Subcutaneous adipose tissue (tissue), 4 donors: Measurements from ENCODE around the gene SLC1A1. TPM values are rescaled to one million over a fixed set of nuclear protein-coding genes. Genes with fewer than 3 reads are reported as not detected.

Experiments
- total RNA-seq, 4 donors: library from RNA; depleted of rRNA; stranded (reverse); fragments of >200 nt; gene quantifications; one replicate each; pipeline ENCODE4 v1.1.0, GENCODE V29; 2016
- TF ChIP-seq, protein P1 (sequence below): fragments of 450-650 bp; IDR thresholded peaks from one replicate; pipeline ENCODE4 v1.5.1; 2016; ENCODE audit warnings: low read depth, mild to moderate bottlenecking, control low read depth, antibody characterized with exemption, moderate library complexity

The SLC1A1 gene
- total RNA-seq, 4 donors from 2014 or later, result 4.4 to 7.5 (median 5.8) TPM

DNA sequence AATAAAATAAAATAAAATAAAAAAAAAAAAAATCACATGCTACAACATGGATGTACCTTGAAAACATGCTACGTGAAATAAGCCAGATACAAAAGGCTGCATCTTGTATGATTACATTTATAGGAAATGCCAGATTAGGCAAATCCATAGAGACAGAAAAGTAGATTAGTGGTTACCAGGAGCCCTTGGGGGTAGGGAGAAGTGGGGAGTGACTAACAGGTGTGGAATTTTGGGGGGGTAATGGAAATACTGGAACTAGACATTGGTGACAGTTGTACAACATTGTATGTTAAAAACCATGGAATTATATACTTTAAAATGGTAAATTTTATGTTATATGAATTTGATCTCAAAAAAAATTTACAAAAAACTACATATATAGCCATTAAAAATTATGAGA is 47.3 kb downstream of the SLC1A1 start:
- TF ChIP-seq, protein P1, sequence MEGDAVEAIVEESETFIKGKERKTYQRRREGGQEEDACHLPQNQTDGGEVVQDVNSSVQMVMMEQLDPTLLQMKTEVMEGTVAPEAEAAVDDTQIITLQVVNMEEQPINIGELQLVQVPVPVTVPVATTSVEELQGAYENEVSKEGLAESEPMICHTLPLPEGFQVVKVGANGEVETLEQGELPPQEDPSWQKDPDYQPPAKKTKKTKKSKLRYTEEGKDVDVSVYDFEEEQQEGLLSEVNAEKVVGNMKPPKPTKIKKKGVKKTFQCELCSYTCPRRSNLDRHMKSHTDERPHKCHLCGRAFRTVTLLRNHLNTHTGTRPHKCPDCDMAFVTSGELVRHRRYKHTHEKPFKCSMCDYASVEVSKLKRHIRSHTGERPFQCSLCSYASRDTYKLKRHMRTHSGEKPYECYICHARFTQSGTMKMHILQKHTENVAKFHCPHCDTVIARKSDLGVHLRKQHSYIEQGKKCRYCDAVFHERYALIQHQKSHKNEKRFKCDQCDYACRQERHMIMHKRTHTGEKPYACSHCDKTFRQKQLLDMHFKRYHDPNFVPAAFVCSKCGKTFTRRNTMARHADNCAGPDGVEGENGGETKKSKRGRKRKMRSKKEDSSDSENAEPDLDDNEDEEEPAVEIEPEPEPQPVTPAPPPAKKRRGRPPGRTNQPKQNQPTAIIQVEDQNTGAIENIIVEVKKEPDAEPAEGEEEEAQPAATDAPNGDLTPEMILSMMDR, result no peak

DNA sequence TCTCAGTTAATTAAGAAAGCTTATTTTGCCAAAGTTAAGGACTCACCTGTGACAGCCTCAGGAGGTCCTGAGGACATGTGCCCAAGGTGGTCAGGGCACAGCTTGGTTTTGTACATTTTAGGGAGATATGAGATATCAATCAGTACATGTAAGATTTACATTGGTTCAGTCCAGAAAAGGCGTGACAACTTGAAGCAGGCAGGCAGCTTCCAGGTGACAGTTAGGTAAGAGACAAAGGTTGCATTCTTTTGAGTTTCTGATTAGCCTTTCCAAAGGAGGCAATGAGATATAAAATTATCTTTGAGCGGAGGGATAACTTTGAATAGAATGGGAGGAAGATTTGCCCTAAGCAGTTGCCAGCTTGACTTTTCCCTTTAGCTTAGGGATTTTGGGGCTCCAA is 47.8 kb downstream of the SLC1A1 start:
- TF ChIP-seq, protein P1, result no peak

DNA sequence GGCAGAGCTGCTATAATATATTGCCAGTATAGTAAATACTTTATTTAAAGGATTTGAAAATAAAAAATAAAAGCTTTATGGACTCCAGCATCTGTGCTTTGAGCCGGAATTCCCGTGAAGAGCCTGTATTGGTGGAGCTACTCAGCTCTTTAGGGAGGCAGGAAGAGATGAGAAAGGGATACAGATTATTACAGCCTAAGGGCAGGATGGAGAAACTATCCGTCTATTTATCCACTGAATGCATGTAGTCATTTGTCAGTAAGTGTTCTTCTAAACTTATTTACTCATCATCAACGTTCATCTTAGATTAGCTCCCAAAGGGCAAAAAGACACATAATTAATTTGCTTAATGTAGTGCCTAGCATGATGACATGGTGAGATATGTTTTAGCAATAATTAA is 48.4 kb downstream of the SLC1A1 start:
- TF ChIP-seq, protein P1, result no peak

DNA sequence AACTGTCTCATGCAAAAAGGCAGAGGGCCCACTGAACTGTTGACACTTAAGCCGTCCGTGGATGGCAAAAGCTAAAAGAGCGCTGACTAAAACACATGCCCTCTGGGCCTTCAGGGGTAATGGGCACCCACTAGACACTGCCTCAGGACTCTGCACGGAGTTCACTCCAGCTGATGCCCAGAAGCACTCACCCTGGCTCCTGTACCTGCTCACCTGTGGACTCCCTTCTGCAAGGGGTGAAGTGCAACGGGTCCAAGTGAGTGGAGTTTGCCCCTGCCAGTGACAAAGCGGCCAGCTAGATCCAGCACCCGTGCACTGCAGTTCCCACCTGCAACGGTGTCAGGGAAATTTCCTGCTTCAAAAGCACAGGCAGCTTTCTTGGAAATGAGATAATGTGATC is 50.2 kb downstream of the SLC1A1 start:
- TF ChIP-seq, protein P1, result no peak

DNA sequence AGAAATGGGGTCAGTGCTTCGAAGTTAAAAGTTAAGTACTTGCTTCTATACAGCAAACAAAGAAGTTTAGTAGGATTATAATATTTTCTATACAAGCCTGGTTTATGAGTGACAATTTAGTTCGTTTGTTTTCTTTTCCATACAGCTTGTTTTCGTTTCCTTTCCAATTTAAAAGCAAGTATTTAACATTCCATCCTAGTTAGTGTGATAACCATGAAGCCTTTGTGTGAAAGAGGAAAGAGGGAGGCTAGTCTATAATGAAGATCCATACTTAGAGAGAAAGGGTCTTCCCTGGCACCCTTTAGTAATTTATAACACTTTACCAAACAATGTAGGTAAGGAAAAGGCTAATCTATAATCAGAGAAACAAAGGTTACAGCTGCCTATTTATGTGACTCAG is 51.0 kb downstream of the SLC1A1 start:
- TF ChIP-seq, protein P1, result no peak

DNA sequence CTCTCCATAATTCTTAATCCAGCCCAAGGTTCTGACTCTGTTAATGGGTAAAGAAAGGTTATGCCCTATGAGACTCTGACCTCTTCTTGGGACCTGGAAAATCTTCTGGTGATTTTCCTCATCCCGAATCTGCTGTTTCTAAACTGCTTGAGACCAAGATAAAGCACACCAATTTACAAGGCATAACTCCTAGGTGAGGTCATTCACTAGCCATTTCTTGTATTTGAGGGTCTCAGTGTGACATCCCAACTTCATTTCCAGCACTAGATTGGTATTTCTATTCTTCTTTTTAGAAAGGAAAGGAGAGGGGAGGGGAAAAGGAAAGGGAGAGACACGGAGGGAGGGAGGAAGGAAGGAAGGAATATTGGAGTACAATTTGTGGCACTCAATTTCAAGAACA is 51.6 kb downstream of the SLC1A1 start:
- TF ChIP-seq, protein P1, result no peak

DNA sequence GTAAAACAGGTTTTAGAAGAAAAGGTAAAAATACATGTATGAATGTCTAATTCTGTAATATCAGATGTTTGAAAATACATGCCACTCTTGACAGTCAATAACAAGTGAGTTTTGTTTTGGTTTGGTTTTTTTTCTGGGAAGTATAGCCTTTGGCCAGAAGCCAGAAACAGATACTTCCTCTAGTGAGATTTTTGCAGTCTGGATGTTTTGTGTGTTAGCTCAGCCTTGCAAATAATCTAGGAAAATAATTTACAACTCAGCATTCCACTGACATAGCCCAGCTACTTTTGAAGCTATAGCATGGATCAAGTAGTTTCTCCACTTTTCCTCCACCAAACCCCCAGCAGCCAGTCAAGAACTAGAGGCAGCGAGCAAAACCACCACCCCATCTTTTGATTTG is 56.7 kb downstream of the SLC1A1 start:
- TF ChIP-seq, protein P1, result no peak
